Caco-2 (cell line): ENCODE data around the gene CTXN1. TPM values are rescaled to one million over a fixed set of nuclear protein-coding genes. Genes with fewer than 3 reads are reported as not detected.

ENCODE experiments used
- BruUV-seq: library from RNA; stranded (reverse); fragments of 400-500 nt; replicated peaks from 2 replicates; lab custom pipeline; 2021; lab: Mats Ljungman, UMichigan
- CTCF ChIA-PET: fragments of 300-600 bp; sonication (Branson Sonifier 250); formaldehyde crosslinking; loops from one replicate; lab custom pipeline; 2022; ENCODE audit warnings: antibody characterized with exemption; lab: Charles Lee
- POLR2A ChIA-PET: fragments of 300-600 bp; sonication (Branson Sonifier 250); formaldehyde crosslinking; loops from one replicate; lab custom pipeline; 2022; ENCODE audit warnings: antibody characterized with exemption; lab: Charles Lee
- DNase-seq, 2 experiments: peaks; one replicate each; pipeline versions ENCODE4 v3.0.0 to v3.0.0-alpha.2; 2020 to 2022
- H3K27me3 ChIP-seq: replicated peaks from 2 replicates; pipeline ENCODE4 v1.6.0; 2011; ENCODE audit warnings: low read length; ENCODE audit not compliant: control insufficient read depth, insufficient read depth
- H3K36me3 ChIP-seq: 2 replicates; pipeline ENCODE4 v1.5.1; 2011; ENCODE audit warnings: low read length; ENCODE audit not compliant: control insufficient read depth, insufficient read depth
- H3K4me1 ChIP-seq: fragments of 250-450 bp; sonication (Bioruptor Pico); 2 replicates; pipeline ENCODE4 v1.5.1; 2020; ENCODE audit warnings: mild to moderate bottlenecking
- H3K4me3 ChIP-seq: 2 replicates; pipeline ENCODE4 v1.5.1; 2011; ENCODE audit warnings: low read depth, mild to moderate bottlenecking, control low read depth, low read length
- H3K9me3 ChIP-seq: fragments of 250-450 bp; sonication (Bioruptor Pico); 2 replicates; pipeline ENCODE4 v1.5.1; 2020; ENCODE audit warnings: mild to moderate bottlenecking, moderate library complexity
- H3K27ac Mint-ChIP-seq: one replicate; pipeline ENCODE4 v1.8.0; 2022; ENCODE audit warnings: mixed read lengths; ENCODE audit not compliant: unreplicated experiment
- H3K27me3 Mint-ChIP-seq: one replicate; pipeline ENCODE4 v1.8.0; 2022; ENCODE audit warnings: mixed read lengths; ENCODE audit not compliant: insufficient read depth, unreplicated experiment
- H3K36me3 Mint-ChIP-seq: one replicate; pipeline ENCODE4 v1.8.0; 2022; ENCODE audit warnings: mild to moderate bottlenecking, mixed read lengths; ENCODE audit not compliant: insufficient read depth, unreplicated experiment
- H3K4me1 Mint-ChIP-seq: one replicate; pipeline ENCODE4 v1.8.0; 2022; ENCODE audit warnings: low read depth, mixed read lengths; ENCODE audit not compliant: unreplicated experiment
- H3K4me3 Mint-ChIP-seq: one replicate; pipeline ENCODE4 v1.8.0; 2022; ENCODE audit warnings: mild to moderate bottlenecking, moderate library complexity, mixed read lengths; ENCODE audit not compliant: unreplicated experiment
- H3K9me3 Mint-ChIP-seq: one replicate; pipeline ENCODE4 v1.8.0; 2022; ENCODE audit warnings: mixed read lengths; ENCODE audit not compliant: unreplicated experiment
- CTCF ChIP-seq, 2 experiments: fragments of 200-600 bp in 1 of 2; IDR thresholded peaks; 1 replicate in 1 of 2; 2 replicates in 1 of 2; pipeline versions ENCODE4 v1.5.1 to v1.8.0; 2011 to 2022; ENCODE audit warnings: antibody characterized with exemption in 1 of 2, control low read depth in 1 of 2, inconsistent platforms in 1 of 2, low read depth in 1 of 2, low read length in 1 of 2, mild to moderate bottlenecking in 1 of 2, moderate library complexity in 1 of 2; ENCODE audit not compliant: insufficient read depth in 1 of 2, severe bottlenecking in 1 of 2, unreplicated experiment in 1 of 2
- intact Hi-C: fragments of 100-400 bp; cut with micrococcal nuclease; formaldehyde crosslinking; loops from one replicate; pipeline ENCODE4 v1.10.0; 2022; ENCODE audit not compliant: unreplicated experiment
- total RNA-seq: library from RNA; stranded (reverse); gene quantifications from 2 replicates; pipeline ENCODE4 v1.2.3, GENCODE V29; 2022

The CTXN1 gene
- total RNA-seq, 1 experiment from 2014 or later, result 7.4 TPM

GRCh38 chr19:7902796-7903243 is 23.1 kb downstream of the CTXN1 start:
- BruUV-seq, result TSS peak; percentile 80
- intact Hi-C loops, result loop anchor here (1.0 to 2.0 kb wide), 3 partner anchors 14 to 50 kb away; partner anchors contain the start of gene LRRC8E
- peak overlapping the region; percentile 64 for H3K4me3 ChIP-seq
- ChIA-PET POLR2A (interaction anchor here (0.6 to 1.6 kb wide), 9 partner anchors 13 to 611 kb away, joined by 3 to 69 read pairs (median 3); partner anchors contain the start of genes LRRC8E, SNAPC2, TIMM44 and ZNF414), CTCF (interaction anchor here (0.6 to 1.7 kb wide), 6 partner anchors 15 to 78 kb away, joined by 3 to 21 read pairs (median 6); partner anchors contain the start of genes SNAPC2 and TIMM44)
- peaks cover 6% of the 10 kb centered on the region for H3K4me1 Mint-ChIP-seq
- no peaks in the 10 kb centered on the region for H3K27me3 Mint-ChIP-seq
- no peaks in the 10 kb centered on the region for H3K27me3 ChIP-seq
- H3K9me3 ChIP-seq, result no peaks in the 10 kb centered on the region
- no peaks in the 10 kb centered on the region for H3K9me3 Mint-ChIP-seq
- peaks cover 2% of the 10 kb centered on the region; the same call in 1 of the 2 replicates for H3K36me3 ChIP-seq
- peak overlapping the region; percentile 89 for H3K27ac Mint-ChIP-seq
- H3K4me3 Mint-ChIP-seq, result peak overlapping the region; percentile 92
- no peak for DNase-seq
- peaks cover 31% of the 10 kb centered on the region for H3K36me3 Mint-ChIP-seq
- peaks cover 12% of the 10 kb centered on the region; the same call in 1 of the 2 replicates for H3K4me1 ChIP-seq
- no peak for TF ChIP-seq CTCF (IDR thresholded peaks at IDR 0.05; ENCODE audit: insufficient read depth in 1 of 2, low read depth in 1 of 2, low read length in 1 of 2, severe bottlenecking in 1 of 2, unreplicated experiment in 1 of 2)

DNA sequence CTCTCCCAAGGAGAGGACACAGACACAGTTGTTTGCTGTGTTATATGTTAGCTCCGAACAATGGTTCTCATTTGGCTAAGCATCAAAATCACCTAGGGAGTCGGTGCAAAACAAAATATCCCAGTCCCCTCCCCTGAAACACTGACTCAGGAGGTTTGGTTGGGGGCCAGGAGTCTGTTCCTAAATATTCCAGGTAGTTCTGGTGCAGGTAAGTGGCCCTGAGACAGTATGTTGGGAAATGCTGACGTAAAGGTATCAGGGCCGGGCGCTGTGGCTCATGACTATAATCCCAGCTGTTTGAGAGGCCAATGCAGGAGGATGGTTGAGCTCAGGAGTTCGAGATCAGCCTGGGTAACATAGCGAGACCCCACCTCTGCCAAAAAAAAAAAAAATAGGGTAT is 24.6 kb downstream of the CTXN1 start:
- no TSS peak for BruUV-seq
- POLR2A ChIA-PET, result no interaction called here
- peaks cover 12% of the 10 kb centered on the region; the same call in 1 of the 2 replicates for H3K4me1 ChIP-seq
- H3K36me3 Mint-ChIP-seq, result peaks cover 24% of the 10 kb centered on the region
- intact Hi-C loops, result no loop called here
- no peak overlapping the region for H3K27ac Mint-ChIP-seq
- H3K27me3 ChIP-seq, result no peaks in the 10 kb centered on the region
- H3K36me3 ChIP-seq, result peaks cover 2% of the 10 kb centered on the region; the same call in 1 of the 2 replicates
- CTCF ChIA-PET, result interaction anchor here (0.6 to 1.2 kb wide), 3 partner anchors 32 to 606 kb away, joined by 3 to 6 read pairs (median 4); no protein-coding TSS in a partner anchor
- H3K4me3 Mint-ChIP-seq, result no peak overlapping the region
- no peak for DNase-seq
- H3K9me3 Mint-ChIP-seq, result no peaks in the 10 kb centered on the region
- peaks cover 6% of the 10 kb centered on the region for H3K4me1 Mint-ChIP-seq
- H3K4me3 ChIP-seq, result no peak overlapping the region
- no peaks in the 10 kb centered on the region for H3K27me3 Mint-ChIP-seq
- H3K9me3 ChIP-seq, result no peaks in the 10 kb centered on the region
- TF ChIP-seq CTCF (IDR thresholded peaks at IDR 0.05; ENCODE audit: insufficient read depth in 1 of 2, low read depth in 1 of 2, low read length in 1 of 2, severe bottlenecking in 1 of 2, unreplicated experiment in 1 of 2), result no peak

GRCh38 chr19:7900931-7901330 is 25.0 kb downstream of the CTXN1 start:
- no peak for TF ChIP-seq CTCF (IDR thresholded peaks at IDR 0.05; ENCODE audit: insufficient read depth in 1 of 2, low read depth in 1 of 2, low read length in 1 of 2, severe bottlenecking in 1 of 2, unreplicated experiment in 1 of 2)
- peaks cover 24% of the 10 kb centered on the region for H3K36me3 Mint-ChIP-seq
- Histone ChIP-seq H3K27me3 (no peaks in the 10 kb centered on the region), H3K4me3 (no peak overlapping the region), H3K4me1 (peaks cover 12% of the 10 kb centered on the region; the same call in 1 of the 2 replicates), H3K9me3 (no peaks in the 10 kb centered on the region), H3K36me3 (peaks cover 2% of the 10 kb centered on the region; the same call in 1 of the 2 replicates)
- H3K27ac Mint-ChIP-seq, result no peak overlapping the region
- no peaks in the 10 kb centered on the region for H3K9me3 Mint-ChIP-seq
- H3K4me3 Mint-ChIP-seq, result no peak overlapping the region
- CTCF ChIA-PET, result interaction anchor here (0.6 kb wide), 1 partner anchor 80 kb away, joined by 4 read pairs; no protein-coding TSS in a partner anchor
- peaks cover 6% of the 10 kb centered on the region for H3K4me1 Mint-ChIP-seq
- no peaks in the 10 kb centered on the region for H3K27me3 Mint-ChIP-seq
- DNase-seq, result no peak
- no TSS peak for BruUV-seq
- POLR2A ChIA-PET, result no interaction called here
- intact Hi-C loops, result no loop called here
